ENCODE measurements around the gene SLC39A11. TPM values are rescaled to one million over a fixed set of nuclear protein-coding genes. Genes with fewer than 3 reads are reported as not detected.
"Not testable (repeated sequence)": the region's sequence is repeated elsewhere in the genome, so short reads cannot be mapped to it uniquely, and the experiment has no call there.

The SLC39A11 gene
- total and polyA plus RNA-seq, 2 experiments from 2014 or later, result 11.7 to 16.4 TPM

- Histone ChIP-seq H3K36me3 (ENCODE audit: low read depth) (no peaks in the 10 kb centered on the region), H3K9ac (no peak overlapping the region), H3K4me1 (ENCODE audit: insufficient read depth) (no peaks in the 10 kb centered on the region), H3K4me2 (ENCODE audit: unreplicated experiment) (no peak overlapping the region), H3K27ac (no peak overlapping the region), H3K9me2 (ENCODE audit: insufficient read depth) (no peaks in the 10 kb centered on the region), H2AFZ (no peak overlapping the region), H3K27me3 (replicated peaks; ENCODE audit: insufficient read depth) (no peaks in the 10 kb centered on the region), H3K79me2 (ENCODE audit: insufficient read depth) (no peaks in the 10 kb centered on the region), H3K4me3 (no peak overlapping the region), H4K20me1 (ENCODE audit: insufficient read depth) (no peaks in the 10 kb centered on the region), H3F3A (ENCODE audit: insufficient read depth) (no peaks in the 10 kb centered on the region), H3K9me3 (ENCODE audit: low read depth) (no peaks in the 10 kb centered on the region)
- in situ Hi-C loops (cut with MboI), result no loop called here
- no peak for TF ChIP-seq EZH2phosphoT487 (IDR thresholded peaks at IDR 0.05; ENCODE audit: insufficient read depth, low read depth)
- TF ChIP-seq EZH2 (IDR thresholded peaks at IDR 0.05; ENCODE audit: insufficient read depth, poor library complexity, severe bottlenecking), result no peak
- 47 to 58% methylated on average over 4 of the region's 4 CpGs for WGBS, 2 experiments (ENCODE audit: low coverage in 1 of 2, low lambda C conversion rate in 2 of 2, missing lambda C conversion rate in 2 of 2)
- DNase-seq, result no peak
Measured at GRCh38 chr17:72903522-72903921, 189.0 kb downstream of the SLC39A11 start.

GRCh38 chr17:72901657-72902056 is 190.8 kb downstream of the SLC39A11 start:
- Histone ChIP-seq H3K9me3 (ENCODE audit: low read depth) (no peaks in the 10 kb centered on the region), H3K27ac (no peak overlapping the region), H3K36me3 (ENCODE audit: low read depth) (no peaks in the 10 kb centered on the region), H2AFZ (no peak overlapping the region), H3K27me3 (replicated peaks; ENCODE audit: insufficient read depth) (no peaks in the 10 kb centered on the region), H3F3A (ENCODE audit: insufficient read depth) (no peaks in the 10 kb centered on the region), H3K79me2 (ENCODE audit: insufficient read depth) (no peaks in the 10 kb centered on the region), H3K9me2 (ENCODE audit: insufficient read depth) (no peaks in the 10 kb centered on the region), H3K4me3 (no peak overlapping the region), H3K4me2 (ENCODE audit: unreplicated experiment) (no peak overlapping the region), H3K4me1 (ENCODE audit: insufficient read depth) (no peaks in the 10 kb centered on the region), H3K9ac (no peak overlapping the region), H4K20me1 (ENCODE audit: insufficient read depth) (no peaks in the 10 kb centered on the region)
- in situ Hi-C loops (cut with MboI), result no loop called here
- WGBS, 2 experiments (ENCODE audit: low coverage in 1 of 2, low lambda C conversion rate in 2 of 2, missing lambda C conversion rate in 2 of 2), result 95 to 97% methylated on average over 3 of the region's 3 CpGs
- TF ChIP-seq EZH2phosphoT487 (IDR thresholded peaks at IDR 0.05; ENCODE audit: insufficient read depth, low read depth) (no peak), EZH2 (IDR thresholded peaks at IDR 0.05; ENCODE audit: insufficient read depth, poor library complexity, severe bottlenecking) (no peak)
- no peak for DNase-seq

GRCh38 chr17:72901083-72901482 is 191.4 kb downstream of the SLC39A11 start:
- Histone ChIP-seq H4K20me1 (ENCODE audit: insufficient read depth) (no peaks in the 10 kb centered on the region), H3K27me3 (replicated peaks; ENCODE audit: insufficient read depth) (no peaks in the 10 kb centered on the region), H3K9me2 (ENCODE audit: insufficient read depth) (no peaks in the 10 kb centered on the region), H3K4me2 (ENCODE audit: unreplicated experiment) (no peak overlapping the region), H3K9ac (no peak overlapping the region), H3K4me3 (no peak overlapping the region), H3K27ac (no peak overlapping the region), H2AFZ (no peak overlapping the region), H3F3A (ENCODE audit: insufficient read depth) (no peaks in the 10 kb centered on the region), H3K4me1 (ENCODE audit: insufficient read depth) (no peaks in the 10 kb centered on the region), H3K79me2 (ENCODE audit: insufficient read depth) (no peaks in the 10 kb centered on the region), H3K9me3 (ENCODE audit: low read depth) (no peaks in the 10 kb centered on the region), H3K36me3 (ENCODE audit: low read depth) (no peaks in the 10 kb centered on the region)
- 79 to 80% methylated on average over 9 of the region's 9 CpGs for WGBS, 2 experiments (ENCODE audit: low coverage in 1 of 2, low lambda C conversion rate in 2 of 2, missing lambda C conversion rate in 2 of 2)
- TF ChIP-seq EZH2 (IDR thresholded peaks at IDR 0.05; ENCODE audit: insufficient read depth, poor library complexity, severe bottlenecking) (no peak), EZH2phosphoT487 (IDR thresholded peaks at IDR 0.05; ENCODE audit: insufficient read depth, low read depth) (no peak)
- no peak for DNase-seq
- in situ Hi-C loops (cut with MboI), result no loop called here

GRCh38 chr17:72900654-72900971 is 191.9 kb downstream of the SLC39A11 start:
- H3K27ac ChIP-seq, result no peak overlapping the region
- H3K4me2 ChIP-seq (ENCODE audit: unreplicated experiment), result no peak overlapping the region
- DNase-seq, result no peak
- no peaks in the 10 kb centered on the region for H3K36me3 ChIP-seq (ENCODE audit: low read depth)
- H3K4me3 ChIP-seq, result no peak overlapping the region
- in situ Hi-C loops (cut with MboI), result no loop called here
- H4K20me1 ChIP-seq (ENCODE audit: insufficient read depth), result no peaks in the 10 kb centered on the region
- WGBS, 2 experiments (ENCODE audit: low coverage in 1 of 2, low lambda C conversion rate in 2 of 2, missing lambda C conversion rate in 2 of 2), result 69 to 76% methylated on average over 6 of the region's 6 CpGs
- H3F3A ChIP-seq (ENCODE audit: insufficient read depth), result no peaks in the 10 kb centered on the region
- no peaks in the 10 kb centered on the region for H3K27me3 ChIP-seq (replicated peaks; ENCODE audit: insufficient read depth)
- no peaks in the 10 kb centered on the region for H3K9me2 ChIP-seq (ENCODE audit: insufficient read depth)
- no peak for TF ChIP-seq EZH2phosphoT487 (IDR thresholded peaks at IDR 0.05; ENCODE audit: insufficient read depth, low read depth)
- TF ChIP-seq EZH2 (IDR thresholded peaks at IDR 0.05; ENCODE audit: insufficient read depth, poor library complexity, severe bottlenecking), result no peak
- no peaks in the 10 kb centered on the region for H3K9me3 ChIP-seq (ENCODE audit: low read depth)
- no peaks in the 10 kb centered on the region for H3K4me1 ChIP-seq (ENCODE audit: insufficient read depth)
- no peak overlapping the region for H2AFZ ChIP-seq
- no peak overlapping the region for H3K9ac ChIP-seq
- no peaks in the 10 kb centered on the region for H3K79me2 ChIP-seq (ENCODE audit: insufficient read depth)

GRCh38 chr17:72898725-72899124 is 193.8 kb downstream of the SLC39A11 start:
- in situ Hi-C loops (cut with MboI), result no loop called here
- Histone ChIP-seq H3K9ac (no peak overlapping the region), H4K20me1 (ENCODE audit: insufficient read depth) (no peaks in the 10 kb centered on the region), H3K4me2 (ENCODE audit: unreplicated experiment) (no peak overlapping the region), H3K4me1 (ENCODE audit: insufficient read depth) (no peaks in the 10 kb centered on the region), H3K4me3 (no peak overlapping the region), H3K27me3 (replicated peaks; ENCODE audit: insufficient read depth) (no peaks in the 10 kb centered on the region), H3K9me2 (ENCODE audit: insufficient read depth) (no peaks in the 10 kb centered on the region), H3K36me3 (ENCODE audit: low read depth) (no peaks in the 10 kb centered on the region), H3K27ac (no peak overlapping the region), H3K79me2 (ENCODE audit: insufficient read depth) (no peaks in the 10 kb centered on the region), H3K9me3 (ENCODE audit: low read depth) (no peaks in the 10 kb centered on the region), H3F3A (ENCODE audit: insufficient read depth) (no peaks in the 10 kb centered on the region), H2AFZ (no peak overlapping the region)
- no peak for DNase-seq
- 84% methylated on average over 9 of the region's 9 CpGs for WGBS, 2 experiments (ENCODE audit: low coverage in 1 of 2, low lambda C conversion rate in 2 of 2, missing lambda C conversion rate in 2 of 2)
- TF ChIP-seq EZH2 (IDR thresholded peaks at IDR 0.05; ENCODE audit: insufficient read depth, poor library complexity, severe bottlenecking) (no peak), EZH2phosphoT487 (IDR thresholded peaks at IDR 0.05; ENCODE audit: insufficient read depth, low read depth) (no peak)

- H3K4me2 ChIP-seq (ENCODE audit: unreplicated experiment); H3K27ac ChIP-seq; H3F3A ChIP-seq (ENCODE audit: insufficient read depth); in situ Hi-C loops (cut with MboI); H3K36me3 ChIP-seq (ENCODE audit: low read depth); H3K9me3 ChIP-seq (ENCODE audit: low read depth); H3K9me2 ChIP-seq (ENCODE audit: insufficient read depth); H4K20me1 ChIP-seq (ENCODE audit: insufficient read depth); H3K9ac ChIP-seq; H2AFZ ChIP-seq; H3K79me2 ChIP-seq (ENCODE audit: insufficient read depth); H3K27me3 ChIP-seq (replicated peaks; ENCODE audit: insufficient read depth); H3K4me3 ChIP-seq: not testable (repeated sequence)
- WGBS, 2 experiments (ENCODE audit: low coverage in 1 of 2, low lambda C conversion rate in 2 of 2, missing lambda C conversion rate in 2 of 2), result 45 to 59% methylated on average over 7 of the region's 7 CpGs
- peak; percentile 10 for DNase-seq
- H3K4me1 ChIP-seq (ENCODE audit: insufficient read depth), result peaks cover 11% of the 10 kb centered on the region
Measured at GRCh38 chr17:72896288-72896687, 196.2 kb downstream of the SLC39A11 start.

Data from GM23248 (cell line).